A549 treated with dexamethasone at 1 μM for 4 hours (cell line): ENCODE results near the gene FBXO21. TPM values are rescaled to one million over a fixed set of nuclear protein-coding genes. Genes with fewer than 3 reads are reported as not detected.

Source experiments
- total RNA-seq: library from RNA; stranded (reverse); fragments of 200-300 nt; extraction: Qiagen RNA extraction; gene quantifications from 5 replicates; pipeline ENCODE4 v1.2.3, GENCODE V29; 2022

The FBXO21 gene
- total RNA-seq = 25.6 to 42.7 TPM (median 39.1 TPM) in 5 replicates

GRCh38 chr12:117190210-117190781, at the start of gene FBXO21:
FBXO21 (minus strand) TSS chr12:117190470; CDS start chr12:117190456, 14 bp downstream.

Other genes with a start within 250 kb of the FBXO21 start
- 108 to 147 TPM (median 128 TPM) in 5 replicates for gene TESC, start 91.1 kb downstream of the FBXO21 start, total RNA-seq
- gene NOS1, start 171.2 kb upstream of the FBXO21 start, total RNA-seq = 0.34 to 0.70 TPM (median 0.62 TPM) in 5 replicates